ENCODE results near the gene FABP2.
"Not testable (repeated sequence)": the region's sequence is repeated elsewhere in the genome, so short reads cannot be mapped to it uniquely, and the experiment has no call there.

The FABP2 gene

GRCh38 chr4:119307606-119308005 lies 14.3 kb downstream of the FABP2 start:
- DNase-seq, result no peak

GRCh38 chr4:119304431-119304830 lies 17.5 kb downstream of the FABP2 start:
- DNase-seq, result no peak

- no peak for DNase-seq
Observed at GRCh38 chr4:119303587-119304305, 18.2 kb downstream of the FABP2 start.

GRCh38 chr4:119302073-119302832 lies 19.7 kb downstream of the FABP2 start:
- DNase-seq, result no peak

GRCh38 chr4:119300101-119300978 lies 21.6 kb downstream of the FABP2 start:
- DNase-seq, result no peak

DNA sequence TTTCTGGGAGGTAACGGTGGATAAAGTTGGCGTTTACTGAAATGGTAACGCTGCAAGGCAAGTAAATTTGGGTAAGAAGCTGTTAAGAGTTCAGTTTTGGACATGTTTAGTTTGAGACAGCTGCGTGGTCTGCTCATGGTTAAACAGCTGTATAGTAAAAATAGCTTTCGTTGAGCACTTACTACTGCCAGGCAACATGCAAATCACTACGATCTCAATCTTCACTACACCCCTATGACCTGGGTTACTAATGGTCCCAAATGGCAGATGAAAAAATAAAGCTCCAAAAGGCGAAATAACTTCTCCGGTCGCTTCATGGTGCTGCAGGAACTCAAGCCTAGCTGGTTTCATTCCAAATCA lies 22.2 kb downstream of the FABP2 start:
- DNase-seq, result no peak

DNA sequence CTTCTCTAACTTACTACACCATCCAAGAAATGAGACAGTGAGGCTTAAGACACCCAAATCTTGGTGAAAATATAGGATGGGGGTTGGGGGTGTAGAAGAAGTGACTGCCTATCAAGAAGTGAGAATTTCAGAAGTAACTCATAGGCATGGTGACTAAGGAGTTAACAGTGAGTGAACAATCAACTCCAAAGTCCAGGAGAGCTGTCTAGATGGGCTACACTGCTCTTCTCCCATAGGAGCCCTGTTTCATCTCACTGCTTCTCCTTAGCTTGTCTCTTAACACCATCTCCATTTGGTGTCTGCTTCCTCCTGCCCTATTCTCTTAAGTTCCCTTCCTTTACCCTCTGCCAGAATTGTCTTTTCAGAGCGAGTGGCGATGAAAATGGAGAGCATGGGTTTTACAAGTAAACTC lies 22.7 kb downstream of the FABP2 start:
- no peak for DNase-seq

GRCh38 chr4:119297795-119298194 lies 24.1 kb downstream of the FABP2 start:
- no peak for DNase-seq

GRCh38 chr4:119296356-119296755 lies 25.6 kb downstream of the FABP2 start:
- DNase-seq, result no peak

- no peak for DNase-seq
Observed at GRCh38 chr4:119290598-119290997, 31.3 kb downstream of the FABP2 start.

GRCh38 chr4:119289313-119289712 lies 32.6 kb downstream of the FABP2 start:
- DNase-seq, result no peak

- no peak for DNase-seq
Observed at GRCh38 chr4:119286377-119287002, 35.4 kb downstream of the FABP2 start.

GRCh38 chr4:119284876-119285780 lies 36.8 kb downstream of the FABP2 start:
- DNase-seq, result no peak

- no peak for DNase-seq
Observed at GRCh38 chr4:119281393-119281792, 40.5 kb downstream of the FABP2 start.

GRCh38 chr4:119279945-119280344 lies 42.0 kb downstream of the FABP2 start:
- DNase-seq, result not testable (repeated sequence)

- not testable (repeated sequence) for DNase-seq
Observed at GRCh38 chr4:119279541-119279940, 42.4 kb downstream of the FABP2 start.

GRCh38 chr4:119271361-119272085 lies 50.4 kb downstream of the FABP2 start:
- DNase-seq, result no peak

GRCh38 chr4:119268466-119268865 lies 53.5 kb downstream of the FABP2 start:
- DNase-seq, result no peak
